ENCODE results near the gene TPRN. TPM values are rescaled to one million over a fixed set of nuclear protein-coding genes. Genes with fewer than 3 reads are reported as not detected.
A peak's percentile ranks its signal among the peaks of the same experiment; 100 is the strongest.

TPRN gene
- total and polyA plus RNA-seq, 9 of the 15 experiments (the other 6 are each of a cell fraction or from before 2014, with no cell fraction given): 0.31 to 31.9 (median 4.4) TPM

GRCh38 chr9:137223078-137223970, 22.8 kb upstream of the TPRN start (continued):
- TF ChIP-seq E2F6 (IDR thresholded peaks at IDR 0.05; ENCODE audit: borderline replicate concordance in 1 of 2, extremely low read depth in 1 of 2, insufficient read depth in 1 of 2, insufficient read length in 1 of 2, low read depth in 1 of 2, low read length in 1 of 2, poor library complexity in 1 of 2, severe bottlenecking in 1 of 2) (peak in 1 of 2 experiments; percentile 55), HDGF (IDR thresholded peaks at IDR 0.05) (0 out of 2 replicates have a peak, but pooled peaks have one; percentile 56), TRIM25 (IDR thresholded peaks at IDR 0.05; ENCODE audit: borderline replicate concordance) (no peak), ETV6 (IDR thresholded peaks at IDR 0.05; ENCODE audit: borderline replicate concordance in 1 of 2, low read depth in 2 of 2, low read length in 1 of 2) (peak in 1 of 2 experiments; percentile 17; a peak in 1 of 4 replicates), ETV6 (CRISPR knock-in tag; IDR thresholded peaks at IDR 0.05; ENCODE audit: borderline replicate concordance) (no peak), ZNF133 (CRISPR knock-in tag; IDR thresholded peaks at IDR 0.05) (no peak), TOE1 (IDR thresholded peaks at IDR 0.05; ENCODE audit: borderline replicate concordance) (peak; percentile 56; the same call in 1 of the 2 replicates), TOE1 (CRISPR knock-in tag; IDR thresholded peaks at IDR 0.05; ENCODE audit: borderline replicate concordance, low read depth) (no peak), KDM4B (IDR thresholded peaks at IDR 0.05; ENCODE audit: borderline replicate concordance in 2 of 2, low read depth in 1 of 2) (no peak), HDAC3 (IDR thresholded peaks at IDR 0.05; ENCODE audit: borderline replicate concordance, partially characterized antibody) (no peak), ZNF584 (CRISPR knock-in tag; IDR thresholded peaks at IDR 0.05; ENCODE audit: low read depth) (no peak), DIDO1 (tag; IDR thresholded peaks at IDR 0.05; ENCODE audit: low read depth) (peak; percentile 15; the same call in 1 of the 2 replicates), ZBTB1 (CRISPR knock-in tag; IDR thresholded peaks at IDR 0.05; ENCODE audit: borderline replicate concordance, low read depth) (0 out of 2 replicates have a peak, but pooled peaks have one; percentile 6), MYNN (IDR thresholded peaks at IDR 0.05) (peak; percentile 8; the same call in 1 of the 2 replicates), MYNN (CRISPR knock-in tag; IDR thresholded peaks at IDR 0.05) (no peak), ZNF384 (IDR thresholded peaks at IDR 0.05; ENCODE audit: low read depth, low read length) (no peak), PHF8 (IDR thresholded peaks at IDR 0.05; ENCODE audit: borderline replicate concordance, low read length) (peak; percentile 90), ZBTB2 (IDR thresholded peaks at IDR 0.05) (peak; percentile 97), SNRNP70 (optimal IDR thresholded peaks at IDR 0.05; ENCODE audit: low read depth, low read length) (no peak)
